Middle frontal gyrus (tissue), 1 donor: ENCODE data around the gene KSR2.

Experiments
- DNase-seq: peaks from one replicate; pipeline ENCODE4 v3.0.0-alpha.2; 2015; ENCODE audit warnings: low spot score; ENCODE audit errors: extremely low spot score

Gene KSR2

GRCh38 chr12:117582135-117582784, 386.5 kb downstream of the KSR2 start:
- DNase-seq = no peak

DNA sequence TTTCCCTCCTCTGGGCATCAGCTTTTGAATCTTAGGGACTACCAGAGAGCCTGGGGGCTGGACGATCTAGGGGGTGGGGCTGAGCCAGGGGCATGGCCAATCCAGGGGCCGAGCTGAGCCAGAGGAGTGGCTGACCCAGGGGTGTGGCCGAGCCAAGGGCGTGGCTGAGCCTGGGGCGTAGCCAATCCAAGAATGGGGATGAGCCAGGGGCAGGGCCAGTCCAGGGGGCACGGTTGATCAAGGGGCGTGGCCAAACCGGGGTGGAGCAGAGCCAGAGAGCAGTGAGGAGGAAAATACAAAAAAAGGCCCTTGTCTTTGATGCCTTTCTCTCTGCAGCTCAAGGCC, 388.1 kb downstream of the KSR2 start:
- DNase-seq = no peak

DNA sequence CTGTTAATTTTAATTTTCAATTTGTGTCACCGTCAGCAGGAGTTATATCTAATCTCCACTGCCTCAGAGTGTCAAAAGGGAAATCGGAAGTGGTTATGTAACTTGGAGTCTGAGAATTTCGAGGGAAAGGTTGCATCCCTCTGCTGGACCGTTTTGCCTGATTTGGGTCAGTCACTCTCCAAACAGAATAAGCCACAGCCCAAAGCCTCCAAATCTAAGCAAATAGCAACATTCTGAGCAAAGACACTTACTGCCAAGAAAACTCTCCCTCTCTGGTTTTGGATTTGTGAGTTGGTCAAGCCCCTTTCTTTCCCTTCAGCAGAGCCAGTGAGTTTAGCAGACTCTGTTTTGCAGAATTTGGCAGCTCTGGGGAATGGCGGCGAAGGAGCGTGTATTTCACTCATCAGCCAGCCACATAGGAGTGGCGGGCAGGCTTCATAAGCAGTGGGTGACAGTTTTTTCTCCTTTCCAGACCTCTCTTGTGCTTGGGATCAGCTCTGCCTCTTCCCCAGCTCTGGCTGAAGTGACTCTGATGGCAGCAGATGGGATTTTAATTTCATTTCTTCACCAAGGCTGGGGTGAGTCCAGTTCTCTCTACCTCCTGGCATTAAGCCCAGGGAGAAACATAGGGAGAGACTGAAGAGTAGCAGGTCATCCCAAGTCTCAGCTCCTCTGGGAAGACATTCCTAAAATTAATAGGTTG, 388.6 kb downstream of the KSR2 start:
- DNase-seq = no peak

- DNase-seq = no peak
These were observed 391.6 kb downstream of the KSR2 start for GRCh38 chr12:117577122-117577657.

DNA sequence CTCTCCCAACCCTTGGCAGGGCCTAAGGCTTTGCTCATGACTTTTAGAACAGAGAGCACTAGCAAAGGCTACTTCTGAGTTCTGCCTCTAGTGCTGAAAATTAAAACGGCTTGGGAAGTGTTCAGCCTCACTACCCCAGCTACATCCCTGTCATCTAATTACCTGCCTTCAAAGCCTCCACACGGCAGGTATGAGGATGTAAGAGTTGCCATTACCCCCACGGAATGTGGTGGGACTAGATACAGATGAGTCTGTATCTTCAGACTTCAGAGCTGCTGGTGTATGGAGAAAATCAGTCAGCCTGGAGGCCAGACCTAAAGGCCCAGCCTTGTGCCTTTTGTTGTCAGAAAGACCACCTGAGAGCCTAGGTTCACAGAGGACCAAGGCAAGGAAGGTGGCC, 392.7 kb downstream of the KSR2 start:
- DNase-seq = no peak

DNA sequence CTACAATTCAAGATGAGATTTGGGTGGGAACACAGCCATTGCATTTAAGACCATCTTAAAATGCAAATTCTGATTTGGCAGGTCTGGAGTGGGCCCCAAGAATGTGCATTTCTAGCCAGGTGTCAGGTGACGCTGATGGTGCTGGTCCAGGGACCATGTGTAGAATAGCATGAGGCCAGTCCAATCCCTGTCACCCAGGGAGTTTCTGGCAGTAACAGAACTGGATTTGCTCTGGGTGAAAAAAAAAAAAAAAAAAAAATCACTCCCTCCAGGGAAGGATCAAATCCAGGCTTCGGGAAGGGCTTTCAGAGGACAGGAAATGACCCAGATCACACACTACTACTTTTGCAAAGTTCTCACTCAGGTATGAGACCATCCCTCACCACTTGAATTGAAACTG, 394.1 kb downstream of the KSR2 start:
- no peak for DNase-seq

DNA sequence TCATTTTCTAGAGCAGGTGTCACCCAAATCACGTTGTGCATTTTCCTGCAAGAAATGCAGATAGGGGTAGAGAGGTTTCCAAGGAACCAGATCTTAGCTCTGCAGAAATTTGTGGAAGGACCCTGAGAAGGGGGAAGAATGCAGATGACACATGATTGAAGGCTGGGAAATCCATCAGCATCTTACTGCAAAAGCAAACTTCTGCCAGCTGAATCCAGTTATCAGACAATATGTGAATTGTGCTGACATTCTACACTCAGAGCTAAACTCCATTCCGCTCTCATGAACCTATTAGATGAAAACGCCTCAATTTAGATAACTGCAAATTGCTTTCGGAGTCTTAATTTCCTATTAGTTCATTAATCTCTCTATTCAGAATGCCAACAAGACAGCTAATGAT, 396.0 kb downstream of the KSR2 start:
- no peak for DNase-seq

GRCh38 chr12:117571321-117571720, 397.5 kb downstream of the KSR2 start:
- DNase-seq = no peak

- no peak for DNase-seq
These were observed 398.2 kb downstream of the KSR2 start for GRCh38 chr12:117570608-117571007.

DNA sequence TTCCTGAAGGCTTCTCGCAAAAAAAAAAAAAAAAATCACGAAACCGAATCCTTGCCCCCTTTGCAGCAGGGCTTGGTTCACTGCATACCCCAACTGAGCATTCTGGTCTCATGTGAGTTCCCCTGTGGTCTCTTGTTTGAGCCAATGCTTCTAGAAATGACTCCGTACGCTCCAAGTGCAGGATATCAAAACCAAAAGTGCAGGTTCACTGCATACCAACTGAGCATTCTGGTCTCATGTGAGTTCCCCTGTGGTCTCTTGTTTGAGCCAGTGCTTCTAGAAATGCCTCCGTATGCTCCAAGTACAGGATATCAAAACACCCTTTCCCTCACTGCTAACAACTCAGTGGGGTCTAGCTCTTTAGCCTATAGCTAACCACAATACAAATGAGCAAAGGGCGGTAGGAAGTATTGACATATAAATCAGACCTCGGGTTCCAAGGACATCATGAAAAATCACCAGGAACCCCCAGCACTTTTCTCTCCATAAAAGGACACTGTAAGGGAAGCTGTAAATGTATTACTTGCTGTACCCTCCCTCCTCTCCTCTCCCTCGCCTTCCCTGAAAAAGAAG, 401.1 kb downstream of the KSR2 start:
- no peak for DNase-seq

GRCh38 chr12:117564881-117565280, 403.9 kb downstream of the KSR2 start:
- DNase-seq = no peak

- no peak for DNase-seq
These were observed 405.1 kb downstream of the KSR2 start for GRCh38 chr12:117563706-117564105.

- DNase-seq = no peak
These were observed 405.8 kb downstream of the KSR2 start for GRCh38 chr12:117563007-117563406.

DNA sequence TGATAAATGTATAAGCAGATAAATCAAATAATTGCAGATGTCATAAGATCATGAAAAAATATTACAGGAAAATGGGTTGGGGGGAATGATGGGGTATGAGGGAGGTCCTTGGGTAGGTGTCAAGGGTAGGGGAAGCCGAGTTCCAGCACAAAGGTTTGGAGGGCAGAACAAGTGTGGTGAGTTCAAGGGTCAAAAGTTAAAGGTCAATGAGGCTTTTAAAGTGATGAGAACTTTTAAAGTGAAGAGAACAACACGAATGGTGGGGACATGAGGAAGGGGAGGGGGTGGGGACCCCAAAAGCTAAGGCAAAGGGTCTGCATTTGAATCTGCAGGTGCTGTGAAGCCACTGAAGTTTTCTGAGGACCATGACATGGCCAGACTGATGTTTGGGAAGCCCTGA, 406.8 kb downstream of the KSR2 start:
- no peak for DNase-seq

DNA sequence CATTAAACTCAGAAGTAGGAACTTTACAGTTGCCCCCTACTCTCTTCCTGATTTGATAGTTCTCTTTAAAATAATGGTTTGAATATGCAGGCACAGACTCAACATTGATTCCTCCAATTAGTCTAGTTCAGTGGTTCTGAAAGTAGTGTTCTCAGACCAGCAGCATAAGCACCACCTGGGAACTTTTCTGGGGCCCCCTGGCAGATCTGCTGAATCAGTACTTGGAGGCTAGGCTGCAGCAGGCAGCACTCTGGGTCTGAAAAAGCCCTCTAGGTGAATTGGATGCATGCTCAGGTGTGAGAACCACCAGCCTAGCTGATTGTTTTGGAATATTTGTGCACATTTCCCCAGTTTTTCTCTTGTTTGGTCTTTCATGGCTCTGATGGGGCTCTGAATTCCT, 408.8 kb downstream of the KSR2 start:
- DNase-seq = no peak

DNA sequence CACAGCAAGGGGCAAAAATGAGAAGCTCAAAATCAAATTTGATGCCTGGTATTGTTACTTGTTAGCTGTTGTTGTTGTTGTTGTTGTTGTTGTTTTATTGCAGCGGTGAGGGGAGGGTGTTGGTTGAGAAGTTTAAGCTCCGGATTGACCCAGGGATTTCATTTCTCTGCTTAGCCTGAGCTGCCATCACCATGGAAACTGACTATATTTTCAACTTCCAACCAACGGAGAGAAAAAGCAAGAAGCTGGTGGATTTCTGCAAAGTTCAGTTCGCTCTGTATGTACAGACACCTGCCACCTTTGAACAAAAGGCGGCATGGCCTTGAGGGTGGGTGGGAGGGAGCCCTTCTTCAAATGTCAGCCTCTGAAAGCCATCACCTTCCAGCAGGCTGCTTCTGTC, 412.9 kb downstream of the KSR2 start:
- no peak for DNase-seq

GRCh38 chr12:117552971-117553370, 415.8 kb downstream of the KSR2 start:
- DNase-seq = no peak

- no peak for DNase-seq
These were observed 417.1 kb downstream of the KSR2 start for GRCh38 chr12:117551665-117552064.

GRCh38 chr12:117547209-117547608, 421.6 kb downstream of the KSR2 start:
- DNase-seq = no peak

GRCh38 chr12:117545216-117545615, 423.6 kb downstream of the KSR2 start:
- DNase-seq = no peak

GRCh38 chr12:117540011-117540410, 428.8 kb downstream of the KSR2 start:
- no peak for DNase-seq

- no peak for DNase-seq
These were observed 429.9 kb downstream of the KSR2 start for GRCh38 chr12:117538926-117539325.
